GF-D8 (cell line): ENCODE results near the gene HECA.
"Not testable (repeated sequence)": the region's sequence is repeated elsewhere in the genome, so short reads cannot be mapped to it uniquely, and the experiment has no call there.

Experiments used
- DNase-seq: peaks from one replicate; lab custom pipeline; 2025; lab: John Stamatoyannopoulos, UW

HECA gene

DNA sequence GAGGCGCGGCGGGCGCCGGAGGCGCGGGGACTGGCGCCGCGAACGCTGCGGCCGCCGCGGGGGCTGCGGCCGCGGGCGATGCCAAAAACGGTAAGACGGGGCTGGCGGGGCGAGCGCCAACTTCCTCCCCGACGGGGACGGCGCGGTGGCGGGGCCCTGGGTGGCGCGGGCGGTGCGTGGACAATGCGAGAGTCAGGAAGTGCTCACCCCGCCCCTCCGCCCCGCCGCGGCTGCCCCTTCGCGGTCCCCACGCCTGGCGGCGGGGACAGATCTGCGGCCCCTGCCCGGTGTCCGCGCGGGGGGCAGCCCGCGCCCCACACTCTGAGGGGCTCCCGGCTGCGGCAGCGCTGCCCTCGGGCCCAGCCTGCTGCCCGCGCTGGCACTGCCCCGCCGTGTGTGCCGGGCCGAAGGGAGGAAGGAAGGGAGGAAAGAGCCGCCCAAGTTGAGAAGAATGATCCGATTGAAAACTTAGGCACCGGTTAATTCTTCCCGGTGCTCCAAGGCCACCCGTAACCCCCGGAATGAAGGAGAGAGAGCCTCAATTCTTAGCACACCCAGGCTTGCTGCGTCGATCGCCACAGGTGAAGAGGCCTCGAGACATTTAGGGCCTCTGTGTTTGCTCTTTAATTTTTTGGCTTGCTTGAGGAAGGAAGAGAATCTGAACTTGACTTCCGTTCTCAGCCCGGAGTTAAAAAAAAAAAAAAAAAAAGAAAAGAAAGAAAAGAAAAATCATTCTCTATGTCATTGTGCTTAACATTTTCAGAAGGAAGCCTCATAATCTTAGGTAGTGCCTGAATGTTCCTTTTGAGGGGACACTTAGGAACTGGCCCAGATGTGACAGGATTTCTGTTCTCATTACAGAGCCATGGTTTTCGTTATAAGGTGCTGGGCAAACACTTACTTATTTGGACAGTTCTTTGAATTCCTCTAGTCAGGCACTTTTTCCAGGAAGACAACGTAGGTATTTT is 982 bp downstream of the HECA start:
- peak; percentile 19 for DNase-seq

DNA sequence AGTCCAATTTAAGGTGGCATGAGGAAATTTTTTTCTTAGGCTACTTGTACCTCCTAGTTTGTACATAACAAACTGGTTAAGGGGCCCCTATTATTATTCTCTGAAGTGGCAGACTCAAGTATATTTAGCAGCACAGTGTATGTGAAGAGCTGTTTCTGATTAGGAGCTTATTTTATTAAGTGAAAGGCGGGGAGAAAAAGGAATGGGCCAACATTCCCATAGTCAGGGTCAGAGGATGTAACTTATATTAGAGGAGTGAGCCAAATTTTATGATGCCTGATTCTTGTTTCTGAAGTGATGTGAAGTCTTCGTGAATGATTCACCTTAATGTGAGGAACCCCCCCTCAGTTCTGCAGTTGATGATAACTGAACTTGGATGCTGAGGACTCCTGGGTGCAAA is 2.8 kb downstream of the HECA start:
- no peak for DNase-seq

DNA sequence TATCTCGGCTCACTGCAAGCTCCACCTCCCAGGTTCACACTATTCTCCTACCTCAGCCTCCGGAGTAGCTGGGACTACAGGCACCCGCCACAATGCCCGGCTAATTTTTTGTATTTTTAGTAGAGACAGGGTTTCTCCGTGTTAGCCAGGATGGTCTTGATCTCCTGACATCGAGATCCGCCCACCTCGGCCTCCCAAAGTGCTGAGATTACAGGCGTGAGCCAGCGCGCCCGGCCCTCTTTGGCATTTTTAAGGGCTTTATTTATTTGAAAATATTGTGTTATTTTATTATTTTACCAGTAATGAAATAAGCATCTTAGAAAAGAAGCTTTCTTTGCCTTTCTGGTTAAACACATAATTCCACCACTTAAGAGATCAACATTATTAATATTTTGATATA is 6.0 kb downstream of the HECA start:
- not testable (repeated sequence) for DNase-seq

DNA sequence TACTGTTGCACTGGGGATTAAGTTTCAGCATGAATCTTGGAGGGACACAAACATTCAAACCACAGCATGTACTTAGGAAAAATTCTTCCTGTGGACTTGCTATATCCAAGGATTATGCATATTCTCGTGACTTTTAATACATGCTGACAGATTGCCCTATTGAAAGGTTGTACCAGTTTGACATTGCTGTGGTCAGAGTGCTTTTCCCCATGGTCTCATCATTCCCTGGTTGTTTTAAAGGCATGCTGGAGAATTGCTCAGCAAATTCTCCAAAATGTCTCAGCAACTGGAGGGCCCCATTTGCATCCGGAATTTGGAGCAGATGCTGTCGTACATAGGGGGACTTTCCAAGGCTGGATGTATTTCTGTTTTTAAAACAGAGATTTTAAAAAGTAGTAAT is 7.4 kb downstream of the HECA start:
- no peak for DNase-seq

DNA sequence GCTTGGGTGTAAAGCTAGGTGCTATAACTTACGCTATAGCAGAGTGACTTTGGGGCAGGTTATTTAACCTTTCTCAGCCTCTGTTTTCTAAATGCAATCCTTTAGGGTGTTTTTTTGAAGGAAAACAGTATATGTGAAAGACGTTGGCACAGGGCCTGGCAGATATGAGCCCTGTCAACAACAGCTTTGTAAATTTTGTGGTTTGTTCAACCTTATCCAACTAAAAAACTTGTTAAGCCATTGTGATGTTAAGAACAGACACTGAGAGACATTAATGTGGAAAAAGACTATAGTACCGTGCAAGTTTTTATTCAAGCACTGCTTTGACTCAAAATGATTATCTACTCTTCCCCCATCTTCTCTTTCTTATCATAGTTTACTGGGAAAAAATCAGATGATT is 8.2 kb downstream of the HECA start:
- no peak for DNase-seq

DNA sequence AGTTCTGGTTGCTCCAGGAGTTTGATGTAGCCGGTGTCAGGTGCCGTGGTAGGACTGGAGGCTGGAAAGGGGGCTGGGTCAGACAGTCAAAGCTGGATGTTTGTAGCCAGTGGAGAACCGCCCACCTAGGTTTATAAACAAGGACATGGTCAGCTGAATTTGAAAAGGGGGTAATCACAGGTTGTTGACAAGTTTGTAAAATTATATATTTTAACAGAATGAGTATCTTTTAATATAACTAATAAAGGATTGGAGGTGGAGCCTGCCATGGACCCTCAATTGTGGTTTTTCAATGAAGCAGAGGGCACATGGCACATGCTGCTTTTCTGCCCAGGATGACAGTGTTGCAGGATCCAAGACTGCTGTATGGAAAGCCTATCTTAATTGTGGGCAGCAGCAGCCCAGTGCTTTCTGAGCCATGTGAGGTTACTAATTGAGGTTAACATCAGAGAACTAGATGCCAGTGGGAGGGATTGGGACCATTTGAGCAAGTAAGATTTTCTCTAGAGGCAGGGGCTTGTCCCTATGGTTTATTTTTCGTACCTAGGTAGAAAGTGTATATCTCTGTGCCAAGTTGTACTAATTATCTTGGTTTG is 9.7 kb downstream of the HECA start:
- no peak for DNase-seq

DNA sequence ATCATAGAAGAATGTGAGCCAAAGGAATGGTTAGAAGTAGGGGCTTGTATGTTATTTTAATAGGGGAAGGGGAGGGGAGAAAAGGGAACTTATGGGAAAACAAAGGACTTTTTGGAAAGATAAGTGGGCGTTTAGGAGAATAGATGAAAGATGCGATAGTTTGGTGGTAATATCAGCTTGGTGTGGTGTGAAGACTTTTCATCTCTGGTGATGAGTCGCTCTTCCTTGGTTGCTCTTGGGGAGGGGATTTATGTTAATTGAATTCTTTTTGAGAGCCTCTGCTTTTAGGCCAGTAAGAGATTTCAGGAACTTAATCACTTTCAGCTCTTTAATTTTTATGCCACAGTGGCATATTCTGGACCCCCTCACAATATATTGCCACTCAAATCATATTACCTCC is 10.8 kb downstream of the HECA start:
- DNase-seq = no peak

DNA sequence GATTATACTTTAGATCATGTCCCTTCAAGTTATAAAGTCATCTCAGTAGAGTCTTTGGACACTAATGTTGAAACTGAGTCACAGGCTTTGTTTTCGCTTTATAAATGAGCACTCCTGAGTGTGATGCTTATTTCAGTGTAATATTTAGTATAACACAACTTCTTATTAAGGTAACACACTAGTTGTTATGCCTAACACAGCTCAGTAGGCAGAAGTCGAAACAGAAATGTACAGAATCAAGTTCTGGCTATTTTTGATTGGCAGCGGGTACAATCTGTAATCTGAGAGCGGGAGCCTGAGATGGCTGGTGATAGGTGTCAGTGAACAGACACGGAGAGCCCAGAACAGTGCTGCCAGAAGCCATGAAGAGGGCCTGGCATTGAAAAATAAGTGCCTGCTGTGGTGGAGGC is 11.4 kb downstream of the HECA start:
- DNase-seq = no peak

DNA sequence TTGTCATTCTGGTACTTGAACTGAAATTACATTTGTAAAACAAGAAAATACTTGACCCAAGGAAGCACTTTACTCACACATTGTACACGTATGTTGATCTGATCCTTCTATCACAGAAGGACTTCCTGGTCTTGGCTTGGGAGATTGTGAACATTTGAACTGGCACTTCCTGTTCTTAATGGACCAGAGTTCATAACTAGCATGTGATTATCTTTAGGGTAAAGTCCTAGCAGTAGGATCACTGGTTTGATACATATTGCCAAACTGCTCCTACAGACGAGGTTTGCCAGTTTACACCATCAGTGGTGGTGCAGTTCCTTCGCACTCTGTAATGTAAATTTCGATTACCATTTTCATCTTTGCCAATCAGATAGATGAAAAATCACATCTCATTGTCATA is 12.7 kb downstream of the HECA start:
- no peak for DNase-seq

DNA sequence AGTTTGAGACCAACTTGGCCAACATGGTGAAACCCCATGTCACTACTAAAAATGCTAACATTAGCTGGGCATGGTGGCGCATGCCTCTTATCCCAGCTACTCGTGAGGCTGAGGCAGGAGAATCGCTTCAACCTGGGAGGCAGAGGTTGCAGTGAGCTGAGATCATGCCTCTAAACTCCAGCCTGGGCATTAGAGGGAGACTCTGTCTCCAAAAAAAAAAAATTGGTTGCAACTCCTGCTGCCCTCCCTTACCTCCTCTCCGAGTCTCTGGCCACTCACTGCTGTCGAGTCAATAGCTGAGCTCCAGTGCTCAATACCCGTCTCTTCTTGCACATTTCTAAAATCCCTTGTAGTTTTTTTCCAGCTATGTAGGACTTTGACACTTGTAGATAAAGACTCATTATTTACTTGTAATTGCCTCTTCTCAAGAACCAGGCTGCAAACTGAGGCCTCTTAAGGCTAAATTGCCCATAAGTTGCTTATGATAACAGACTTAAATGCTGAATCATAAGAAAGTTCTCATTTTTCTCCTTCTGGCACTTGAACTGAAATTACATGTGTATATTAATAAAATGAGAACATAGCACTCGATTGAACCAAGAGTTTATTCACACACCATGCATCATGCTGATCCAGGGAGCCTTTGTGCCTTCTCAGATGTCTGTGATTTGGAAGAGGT is 13.8 kb downstream of the HECA start:
- no peak for DNase-seq

DNA sequence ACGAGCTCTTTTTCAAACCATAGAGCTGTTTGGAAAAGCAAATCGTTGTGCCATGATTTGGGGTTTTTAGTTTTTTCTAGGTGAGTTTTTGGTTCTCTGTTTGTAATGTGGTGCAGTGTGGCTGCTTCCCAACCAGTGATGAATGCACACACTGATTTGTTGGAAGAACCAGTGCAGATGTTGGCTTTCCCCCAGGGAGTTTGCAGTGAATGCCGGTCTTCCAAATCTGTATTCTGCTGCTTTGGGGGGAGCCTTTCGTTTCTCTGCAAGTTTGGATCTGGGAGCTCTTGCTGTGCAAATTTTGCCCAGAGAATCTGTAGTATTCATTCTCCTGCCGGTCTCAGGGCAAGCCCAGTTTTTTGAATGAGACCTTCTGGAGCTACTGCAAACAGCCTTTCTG is 14.5 kb downstream of the HECA start:
- DNase-seq = no peak

DNA sequence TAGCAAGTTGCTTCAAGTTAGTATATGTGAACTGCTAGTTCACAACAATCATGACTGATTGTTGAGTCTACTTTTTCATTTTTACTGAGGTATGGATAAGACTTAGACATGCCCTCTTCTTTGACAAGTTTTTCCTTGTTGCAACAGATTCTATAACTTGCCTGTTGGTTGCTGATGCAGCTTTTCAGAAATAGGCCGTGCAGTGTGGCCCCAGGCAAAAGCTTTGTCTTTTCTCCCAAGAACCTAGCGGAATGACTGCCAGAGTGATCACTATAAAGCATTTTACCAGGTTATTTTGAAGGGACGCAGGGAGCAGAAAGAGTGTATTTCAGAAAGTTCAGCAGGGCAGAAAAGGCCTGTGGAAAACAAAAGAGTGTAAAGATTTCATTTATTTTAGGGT is 16.0 kb downstream of the HECA start:
- DNase-seq = no peak

DNA sequence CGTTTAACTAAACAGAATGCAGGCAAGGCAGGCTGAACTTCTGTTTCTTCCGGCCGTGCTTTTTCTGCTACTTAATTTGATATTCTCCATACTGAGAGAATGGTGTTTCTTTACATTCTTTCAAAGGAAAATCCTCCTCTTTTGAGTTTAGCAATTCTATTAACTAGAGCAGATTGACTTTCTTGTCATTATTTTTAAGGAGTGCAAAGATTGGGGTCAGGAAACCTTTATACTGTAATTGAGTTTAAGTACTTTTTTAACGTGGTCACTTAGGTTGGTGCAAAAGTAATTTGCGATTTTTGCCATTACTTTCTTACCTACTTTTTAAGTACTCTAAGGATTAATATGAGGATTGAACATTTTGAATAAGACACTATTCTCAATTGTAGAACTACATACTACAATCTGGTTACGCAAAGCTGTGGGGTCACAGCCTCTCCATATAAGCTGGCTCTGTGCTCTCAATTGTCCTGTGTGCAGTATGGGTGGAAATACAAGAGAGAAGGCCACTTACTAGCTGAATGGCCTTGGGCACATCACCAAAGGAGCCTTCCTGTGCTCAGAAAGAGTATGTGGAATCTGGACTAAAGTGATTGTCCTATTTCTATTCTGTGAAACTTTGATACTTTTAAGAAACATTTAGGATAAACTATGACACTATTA is 16.7 kb downstream of the HECA start:
- DNase-seq = no peak

DNA sequence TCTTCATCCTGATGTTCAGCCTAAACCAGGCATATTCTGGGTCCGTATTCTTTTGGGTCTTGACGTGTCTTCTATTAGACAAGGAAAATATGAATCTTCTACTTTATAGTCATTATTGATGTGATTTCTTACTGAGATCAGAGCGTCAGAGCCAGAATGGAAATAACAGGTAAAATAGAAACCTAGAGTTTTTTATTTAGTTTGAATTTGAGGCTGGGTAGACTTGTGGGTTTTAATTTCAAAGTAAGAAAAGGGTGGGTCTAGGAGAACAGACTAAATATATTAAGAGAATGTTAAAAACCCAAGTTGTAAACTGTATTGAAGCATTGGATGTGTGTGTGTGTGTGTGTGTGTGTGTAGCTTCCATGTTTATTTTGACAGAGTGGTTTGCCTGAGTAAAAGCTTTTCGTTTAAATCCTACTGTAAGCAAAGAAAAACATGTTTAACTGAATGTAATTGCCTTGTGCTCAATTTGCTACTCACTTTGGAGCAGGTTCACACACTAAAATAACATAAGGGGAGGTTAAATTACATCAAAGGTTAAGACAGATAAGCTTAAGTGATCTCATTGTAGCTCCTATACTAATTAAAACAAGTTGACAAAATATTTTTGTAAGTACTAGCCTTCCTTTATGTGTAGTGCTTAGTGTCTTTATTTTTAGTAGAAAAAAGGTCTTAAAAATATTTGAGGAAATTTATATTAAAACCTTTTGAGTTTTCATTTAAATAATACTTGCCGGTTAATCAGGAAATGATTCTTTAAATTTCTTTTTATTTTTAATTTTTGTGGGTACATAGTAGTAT is 17.4 kb downstream of the HECA start:
- DNase-seq = no peak

DNA sequence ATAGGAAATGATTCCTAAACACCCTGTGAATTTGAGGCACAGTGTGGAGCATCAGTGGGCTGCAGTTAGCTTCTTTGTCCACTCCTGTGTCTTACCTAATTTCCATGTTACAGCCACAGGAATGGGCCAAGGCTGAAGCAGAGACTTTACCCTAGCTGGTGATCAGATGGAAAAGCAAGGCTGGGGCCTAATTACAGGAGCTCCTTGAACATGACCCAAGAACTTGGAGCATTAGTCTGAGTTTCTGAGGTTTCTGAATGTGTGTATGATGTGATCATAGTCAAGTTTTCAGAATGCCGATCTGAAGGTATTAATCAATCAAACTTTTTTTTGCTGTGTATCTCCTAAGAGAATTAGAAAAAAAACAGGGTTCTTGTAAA is 18.0 kb downstream of the HECA start:
- no peak for DNase-seq

DNA sequence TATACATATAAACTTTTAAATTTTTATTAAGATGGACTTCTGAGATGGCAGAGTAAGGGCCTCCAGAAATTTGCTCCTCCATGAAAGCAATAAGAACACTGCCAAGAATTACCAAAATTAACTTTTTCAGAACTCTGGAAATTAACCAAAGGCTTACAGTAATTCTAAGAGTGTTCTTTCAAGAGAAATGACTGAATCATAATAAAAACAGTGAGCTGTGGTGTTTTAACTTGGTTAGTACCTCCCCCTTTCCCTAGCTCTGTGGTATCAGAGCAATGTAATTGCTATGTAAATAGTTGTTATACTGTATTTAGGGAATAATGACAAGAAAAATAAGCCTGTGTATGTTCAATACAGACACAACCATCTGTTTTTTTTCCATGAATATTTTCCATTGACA is 19.0 kb downstream of the HECA start:
- DNase-seq = no peak

DNA sequence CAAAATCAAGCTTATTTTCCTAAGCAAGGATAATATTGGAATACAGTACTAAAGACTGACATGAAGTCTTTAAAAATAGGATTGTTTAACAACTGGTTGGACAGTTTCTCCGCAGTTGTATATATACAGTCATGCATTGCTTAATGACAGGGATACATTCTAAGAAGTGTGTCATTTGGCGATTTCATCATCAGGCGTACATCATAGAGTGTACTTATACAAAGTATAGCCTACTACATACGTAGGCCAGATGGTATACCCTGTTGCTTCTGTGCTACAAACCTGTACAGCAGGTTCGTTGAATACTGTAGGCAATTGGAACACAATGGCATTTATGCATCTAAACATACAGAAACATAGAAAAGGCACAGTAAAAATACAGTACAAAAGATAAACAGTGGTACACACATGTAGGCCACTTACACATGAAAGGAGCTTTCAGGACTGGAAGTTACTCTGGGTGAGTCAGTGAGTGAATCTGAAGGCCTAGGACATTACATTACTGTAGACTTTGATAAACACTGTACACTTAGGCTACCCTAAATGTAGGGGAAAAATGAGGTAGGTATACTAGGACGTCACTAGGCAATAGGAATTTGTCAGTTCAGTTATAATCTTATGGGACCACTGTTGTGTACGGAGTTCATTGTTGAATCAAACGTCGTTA is 20.1 kb downstream of the HECA start:
- DNase-seq = no peak

DNA sequence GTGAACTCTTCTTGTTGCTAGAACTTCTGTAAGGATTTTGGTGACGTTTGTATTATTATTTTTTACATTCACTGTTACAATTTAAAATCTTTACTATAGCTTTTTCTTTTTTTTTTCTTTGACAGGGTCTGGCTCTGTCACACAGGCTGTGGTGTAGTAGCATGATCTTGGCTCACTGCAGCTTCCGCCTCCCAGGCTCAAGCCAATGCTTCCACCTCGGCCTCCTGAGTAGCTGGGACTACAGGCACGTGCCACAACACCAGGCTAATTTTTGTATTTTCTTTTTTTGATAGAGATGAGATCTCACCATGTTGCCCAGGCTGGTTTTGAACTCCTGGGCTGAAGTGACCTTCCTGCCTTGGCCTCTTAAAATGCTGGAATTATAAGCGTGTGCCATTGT is 21.2 kb downstream of the HECA start:
- no peak for DNase-seq

DNA sequence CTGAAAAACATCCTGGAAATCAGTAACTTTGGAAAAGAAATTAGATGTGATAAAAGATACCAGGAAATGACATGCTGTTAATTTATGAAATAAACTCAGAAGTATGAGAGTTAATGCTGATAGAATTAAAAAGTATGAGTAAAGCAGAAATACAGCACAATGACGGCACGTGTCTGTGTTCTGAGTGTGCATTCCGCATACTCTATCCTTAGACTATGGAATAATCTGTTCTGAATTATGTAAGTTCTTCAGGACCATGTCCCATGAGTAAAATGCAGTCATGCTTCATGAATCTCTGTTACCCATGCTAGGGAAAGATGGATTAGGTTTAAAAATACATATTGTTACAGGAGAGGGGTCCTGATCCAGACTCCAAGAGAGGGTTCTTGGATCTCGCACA is 21.7 kb downstream of the HECA start:
- DNase-seq = no peak

DNA sequence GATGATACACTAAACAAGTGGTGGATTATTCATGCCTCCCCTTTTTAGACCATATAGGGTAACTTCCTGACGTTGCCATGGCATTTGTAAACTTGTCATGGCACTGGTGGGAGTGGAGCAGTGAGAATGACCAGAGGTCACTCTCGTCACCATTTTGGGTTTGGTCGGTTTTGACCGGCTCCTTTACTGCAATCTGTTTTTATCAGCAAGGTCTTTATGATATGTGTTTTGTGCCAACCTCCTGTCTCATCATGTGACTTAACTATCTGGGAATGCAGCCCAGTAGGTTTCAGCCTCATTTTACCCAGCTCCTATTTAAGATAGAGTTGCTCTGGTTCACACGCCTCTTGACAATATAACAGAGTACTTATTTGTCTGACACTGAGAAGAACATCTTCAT is 22.2 kb downstream of the HECA start:
- not testable (repeated sequence) for DNase-seq

DNA sequence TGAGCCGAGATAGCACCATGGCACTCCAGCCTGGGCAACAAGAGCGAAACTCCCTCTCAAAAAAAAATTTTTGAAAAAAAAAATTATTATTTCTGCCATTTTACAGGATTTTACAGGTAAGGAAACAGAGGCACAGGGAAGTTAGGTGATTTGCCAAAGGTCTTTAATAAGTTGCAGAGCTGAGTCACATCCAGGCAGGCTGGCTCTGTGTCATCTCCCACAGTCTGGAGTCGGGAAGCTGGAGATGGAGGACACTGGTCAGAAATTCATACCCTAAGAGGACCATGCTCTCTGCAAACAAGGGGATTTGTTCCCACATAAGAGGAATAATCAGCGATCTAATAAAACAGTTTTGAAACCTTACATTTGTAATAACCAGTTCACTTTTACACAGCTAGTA is 24.1 kb downstream of the HECA start:
- no peak for DNase-seq
